ENCODE data around the gene GAL3ST3. TPM values are rescaled to one million over a fixed set of nuclear protein-coding genes. Genes with fewer than 3 reads are reported as not detected.
A peak's percentile ranks its signal among the peaks of the same experiment; 100 is the strongest.

The GAL3ST3 gene
- total and polyA plus RNA-seq, 2 experiments from 2014 or later: 15.6 to 63.4 TPM

- TF ChIP-seq EZH2 (IDR thresholded peaks at IDR 0.05; ENCODE audit: low read depth, unreplicated experiment) (no peak), NANOG (IDR thresholded peaks at IDR 0.05; ENCODE audit: borderline replicate concordance) (no peak), ZNF331 (CRISPR knock-in tag; IDR thresholded peaks at IDR 0.05; ENCODE audit: low read depth) (no peak), CREB1 (CRISPR knock-in tag; IDR thresholded peaks at IDR 0.05; ENCODE audit: low read depth) (peak; percentile 78), REST (IDR thresholded peaks at IDR 0.05; ENCODE audit: unreplicated experiment) (no peak)
Observed at GRCh38 chr11:66001942-66002647, 46.9 kb downstream of the GAL3ST3 start, which contains the start of the genes BANF1 and EIF1AD (continued).

GRCh38 chr11:65997286-65997685 lies 51.7 kb downstream of the GAL3ST3 start:
- H3K27ac Mint-ChIP-seq: no peak overlapping the region
- TF ChIP-seq NANOG (IDR thresholded peaks at IDR 0.05; ENCODE audit: borderline replicate concordance) (no peak), ZNF114 (CRISPR knock-in tag; IDR thresholded peaks at IDR 0.05) (no peak), REST (IDR thresholded peaks at IDR 0.05; ENCODE audit: unreplicated experiment) (no peak), CTCF (conservative IDR thresholded peaks at IDR 0.05; ENCODE audit: low read depth in 2 of 2) (no peak), ETS1 (IDR thresholded peaks at IDR 0.05) (no peak), ZNF331 (CRISPR knock-in tag; IDR thresholded peaks at IDR 0.05; ENCODE audit: low read depth) (no peak), EZH2 (IDR thresholded peaks at IDR 0.05; ENCODE audit: low read depth, unreplicated experiment) (no peak), STAT1 (IDR thresholded peaks at IDR 0.05; ENCODE audit: unreplicated experiment) (no peak), POLR2AphosphoS5 (IDR thresholded peaks at IDR 0.05; ENCODE audit: low read depth) (no peak)

More at GRCh38 chr11:65997286-65997685, 51.7 kb downstream of the GAL3ST3 start:
- Mint-ChIP-seq H3K27me3 (ENCODE audit: insufficient read depth, low read depth, poor library complexity) (peaks cover 9% of the 10 kb centered on the region), H3K9me3 (no peaks in the 10 kb centered on the region), H3K4me1 (peaks cover 3% of the 10 kb centered on the region), H3K4me3 (no peak overlapping the region), H3K36me3 (ENCODE audit: low read depth) (peaks cover 50% of the 10 kb centered on the region)
- H3F3A ChIP-seq (replicated peaks; ENCODE audit: low read depth): peaks cover 6% of the 10 kb centered on the region; the same call in 1 of the 2 replicates
- no peak overlapping the region for H2AFZ ChIP-seq
- H3K9me2 ChIP-seq (ENCODE audit: insufficient read depth): no peaks in the 10 kb centered on the region
- peaks cover 21% of the 10 kb centered on the region for H3K79me2 ChIP-seq (replicated peaks; ENCODE audit: insufficient read depth)
- no peak overlapping the region for H3K27ac ChIP-seq (ENCODE audit: low read depth)
- peaks cover 17% of the 10 kb centered on the region for H3K36me3 ChIP-seq (ENCODE audit: insufficient read depth)
- peaks cover 4% of the 10 kb centered on the region; the same call in 1 of the 2 replicates for H3K4me1 ChIP-seq (ENCODE audit: insufficient read depth)
- no peaks in the 10 kb centered on the region for H3K27me3 ChIP-seq (ENCODE audit: insufficient read depth)
- H4K20me1 ChIP-seq (replicated peaks; ENCODE audit: insufficient read depth): no peaks in the 10 kb centered on the region
- ATAC-seq: no peak
- no peak for DNase-seq (ENCODE audit: low spot score)
- no peak overlapping the region for H3K4me2 ChIP-seq
- H3K4me3 ChIP-seq: no peak overlapping the region
